HL-60/S4 treated with retinoic acid at 250 ng/mL for 4 days and 3 days (cell line): ENCODE results near the gene FOS.

Experiments
- in situ Hi-C: fragments of 300-500 bp; cut with MboI; formaldehyde crosslinking; loops from 2 replicates; pipeline ENCODE4 v1.7.0; 2022; ENCODE audit warnings: low sequenced_read_pairs

FOS gene

GRCh38 chr14:75292101-75292563 lies 13.5 kb downstream of the FOS start:
- in situ Hi-C loops = loop anchor here (10.0 kb wide), 1 partner anchor 147 kb away; no protein-coding TSS in a partner anchor

- in situ Hi-C loops = loop anchor here (10.0 kb wide), 1 partner anchor 148 kb away; no protein-coding TSS in a partner anchor
These were observed 14.3 kb downstream of the FOS start for GRCh38 chr14:75292886-75293285.

GRCh38 chr14:75293920-75294648 lies 15.5 kb downstream of the FOS start:
- in situ Hi-C loops = loop anchor here (10.0 kb wide), 1 partner anchor 149 kb away; no protein-coding TSS in a partner anchor

- in situ Hi-C loops = loop anchor here (10.0 kb wide), 1 partner anchor 150 kb away; no protein-coding TSS in a partner anchor
These were observed 16.0 kb downstream of the FOS start for GRCh38 chr14:75294649-75295033.

GRCh38 chr14:75295061-75295461 lies 16.4 kb downstream of the FOS start:
- in situ Hi-C loops = loop anchor here (10.0 kb wide), 1 partner anchor 150 kb away; no protein-coding TSS in a partner anchor

- in situ Hi-C loops = loop anchor here (10.0 kb wide), 1 partner anchor 151 kb away; no protein-coding TSS in a partner anchor
These were observed 17.1 kb downstream of the FOS start for GRCh38 chr14:75295491-75296345.

- in situ Hi-C loops = loop anchor here (10.0 kb wide), 1 partner anchor 153 kb away; no protein-coding TSS in a partner anchor
These were observed 18.9 kb downstream of the FOS start for GRCh38 chr14:75297411-75298040.

- in situ Hi-C loops = loop anchor here (10.0 kb wide), 1 partner anchor 154 kb away; no protein-coding TSS in a partner anchor
These were observed 19.7 kb downstream of the FOS start for GRCh38 chr14:75298187-75298965.

- in situ Hi-C loops = loop anchor here (10.0 kb wide), 1 partner anchor 154 kb away; no protein-coding TSS in a partner anchor
These were observed 20.4 kb downstream of the FOS start for GRCh38 chr14:75299059-75299458.

GRCh38 chr14:75299576-75299975 lies 20.9 kb downstream of the FOS start:
- in situ Hi-C loops = loop anchor here (10.0 kb wide), 1 partner anchor 155 kb away; no protein-coding TSS in a partner anchor

- in situ Hi-C loops = loop anchor here (25.0 kb wide), 1 partner anchor 361 kb away; the partner anchor contains the start of genes ERG28 and TTLL5
These were observed 23.2 kb downstream of the FOS start for GRCh38 chr14:75301666-75302325.

GRCh38 chr14:75303381-75303789 lies 24.8 kb downstream of the FOS start:
- in situ Hi-C loops = loop anchor here (25.0 kb wide), 1 partner anchor 359 kb away; the partner anchor contains the start of genes ERG28 and TTLL5

GRCh38 chr14:75306410-75306809 lies 27.8 kb downstream of the FOS start:
- in situ Hi-C loops = loop anchor here (25.0 kb wide), 1 partner anchor 356 kb away; the partner anchor contains the start of genes ERG28 and TTLL5

- in situ Hi-C loops = loop anchor here (25.0 kb wide), 1 partner anchor 355 kb away; the partner anchor contains the start of genes ERG28 and TTLL5
These were observed 28.5 kb downstream of the FOS start for GRCh38 chr14:75306927-75307699.

- in situ Hi-C loops = loop anchor here (25.0 kb wide), 1 partner anchor 354 kb away; the partner anchor contains the start of genes ERG28 and TTLL5
These were observed 29.2 kb downstream of the FOS start for GRCh38 chr14:75307700-75308379.

GRCh38 chr14:75308991-75309390 lies 30.4 kb downstream of the FOS start:
- in situ Hi-C loops = loop anchor here (25.0 kb wide), 1 partner anchor 353 kb away; the partner anchor contains the start of genes ERG28 and TTLL5

GRCh38 chr14:75309561-75309960 lies 30.9 kb downstream of the FOS start:
- in situ Hi-C loops = loop anchor here (25.0 kb wide), 1 partner anchor 353 kb away; the partner anchor contains the start of genes ERG28 and TTLL5
